ENCODE measurements around the gene PPP1R1B. TPM values are rescaled to one million over a fixed set of nuclear protein-coding genes. Genes with fewer than 3 reads are reported as not detected.

PPP1R1B gene
- total and polyA plus RNA-seq, 9 of the 15 experiments (the other 6 are each of a cell fraction or from before 2014, with no cell fraction given), result 0.07 to 0.18 (median 0.10) TPM; not detected in 4

DNA sequence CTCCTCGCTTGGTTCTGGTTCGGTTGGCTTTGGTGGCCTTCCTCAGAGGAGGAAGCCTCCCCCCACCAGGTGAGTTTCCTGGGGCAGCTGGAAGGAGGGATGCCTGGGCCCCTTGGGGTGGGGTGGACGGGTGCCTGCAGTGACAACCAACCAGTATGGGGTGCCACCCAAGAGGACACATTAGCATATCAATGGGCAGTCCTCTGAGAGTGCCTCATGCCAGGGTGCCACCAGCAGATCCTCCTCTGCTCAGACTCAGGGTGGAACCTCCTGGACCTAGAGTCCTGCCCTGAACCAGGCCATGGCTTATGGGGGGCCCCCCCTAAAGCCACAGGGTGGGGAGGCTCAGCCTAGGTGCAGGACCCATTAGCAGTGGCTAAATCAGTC, 2.7 kb downstream of the PPP1R1B start:
- Histone ChIP-seq H2AFZ (ENCODE audit: low read depth, low read length) (no peak overlapping the region), H3K36me3 (ENCODE audit: control insufficient read depth, insufficient read depth, low read length) (no peaks in the 10 kb centered on the region), H3K9ac (ENCODE audit: insufficient read depth in 1 of 2, low read depth in 2 of 2, low read length in 2 of 2) (peak overlapping the region in 1 of 2 experiments; percentile 50; a peak in 2 of 4 replicates), H3K9me1 (ENCODE audit: control insufficient read depth, insufficient read depth, low read length) (no peaks in the 10 kb centered on the region), H3K4me1 (replicated peaks in 1 of 2; ENCODE audit: control insufficient read depth in 2 of 2, insufficient read depth in 2 of 2, low read length in 2 of 2) (peaks cover 0 to 41% of the 10 kb centered on the region in 2 experiments; a peak in 4 of 5 replicates), H4K20me1 (replicated peaks; ENCODE audit: control insufficient read depth, insufficient read depth, low read length) (no peaks in the 10 kb centered on the region), H3K4me2 (ENCODE audit: insufficient read depth, low read length) (no peak overlapping the region), H3K4me3 (no peak overlapping the region), H3K9me3 (replicated peaks; ENCODE audit: control insufficient read depth, insufficient read depth, low read depth, low read length) (no peaks in the 10 kb centered on the region), H3K27me3 (ENCODE audit: control insufficient read depth in 2 of 2, insufficient read depth in 2 of 2, low read length in 2 of 2) (no peaks in the 10 kb centered on the region), H3K79me2 (ENCODE audit: control insufficient read depth, insufficient read depth, low read length) (no peaks in the 10 kb centered on the region), H3K27ac (ENCODE audit: extremely low read depth, low read depth, low read length) (no peak overlapping the region)
- 38% methylated on average over 2 of the region's 3 CpGs for WGBS (ENCODE audit: insufficient coverage, low coverage, missing lambda C conversion rate)
- in situ Hi-C loops (cut with MboI), result no loop called here
- no peak for TF ChIP-seq ASH1L (IDR thresholded peaks at IDR 0.05; ENCODE audit: borderline replicate concordance, low read depth, partially characterized antibody)
- TF ChIP-seq ZNF3 (CRISPR knock-in tag; IDR thresholded peaks at IDR 0.05), result no peak
- TF ChIP-seq POLR3G (IDR thresholded peaks at IDR 0.05; ENCODE audit: extremely low read depth, insufficient read length, insufficient replicate concordance), result no peak
- 0 out of 2 replicates have a peak, but pooled peaks have one; percentile 3 for TF ChIP-seq ZSCAN29 (IDR thresholded peaks at IDR 0.05)
- TF ChIP-seq, protein P1, sequence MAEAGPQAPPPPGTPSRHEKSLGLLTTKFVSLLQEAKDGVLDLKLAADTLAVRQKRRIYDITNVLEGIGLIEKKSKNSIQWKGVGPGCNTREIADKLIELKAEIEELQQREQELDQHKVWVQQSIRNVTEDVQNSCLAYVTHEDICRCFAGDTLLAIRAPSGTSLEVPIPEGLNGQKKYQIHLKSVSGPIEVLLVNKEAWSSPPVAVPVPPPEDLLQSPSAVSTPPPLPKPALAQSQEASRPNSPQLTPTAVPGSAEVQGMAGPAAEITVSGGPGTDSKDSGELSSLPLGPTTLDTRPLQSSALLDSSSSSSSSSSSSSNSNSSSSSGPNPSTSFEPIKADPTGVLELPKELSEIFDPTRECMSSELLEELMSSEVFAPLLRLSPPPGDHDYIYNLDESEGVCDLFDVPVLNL (CRISPR knock-in tag; IDR thresholded peaks at IDR 0.05; ENCODE audit: low read depth), result no peak
- TF ChIP-seq DPF2 (IDR thresholded peaks at IDR 0.05), result no peak
- ATAC-seq, result no peak
- intact Hi-C loops (cut with micrococcal nuclease), result no loop called here
- BruUV-seq (replicated peaks), result no TSS peak
- ChIA-PET CTCF (ENCODE audit: low intra/inter-chr PET ratio) (no interaction called here), POLR2A (interaction anchor here (1.4 kb wide), 1 partner anchor 37 kb away, joined by 4 read pairs; no protein-coding TSS in a partner anchor)
- no peak for DNase-seq (ENCODE audit: extremely low read depth in 1 of 4, low spot score in 3 of 4)
- no peak for FAIRE-seq
